Gastroesophageal sphincter (tissue), 3 donors: ENCODE measurements around the gene FOLR3.

ENCODE experiments used
- CTCF ChIP-seq, 4 experiments: fragments of 200-600 bp in 2 of 4; fragments of 450-650 bp in 2 of 4; sonication (generic) in 1 of 4; IDR thresholded peaks; one replicate each; pipeline ENCODE4 v1.5.1; 2017 to 2019; ENCODE audit warnings: antibody characterized with exemption in 4 of 4, mild to moderate bottlenecking in 2 of 4, moderate library complexity in 2 of 4
- EP300 ChIP-seq: sonication (generic); formaldehyde crosslinking; IDR thresholded peaks from one replicate; pipeline ENCODE4 v1.6.1; 2017; ENCODE audit warnings: antibody characterized with exemption, mild to moderate bottlenecking
- POLR2AphosphoS5 ChIP-seq: sonication (generic); formaldehyde crosslinking; IDR thresholded peaks from one replicate; pipeline ENCODE4 v1.6.1; 2017; ENCODE audit warnings: antibody characterized with exemption

GRCh38 chr11:72125956-72126355 is 9.6 kb upstream of the FOLR3 start:
- no peak for TF ChIP-seq CTCF (IDR thresholded peaks at IDR 0.05)
- no peak for TF ChIP-seq POLR2AphosphoS5
- TF ChIP-seq EP300: no peak
